IMR-90 (cell line): Measurements from ENCODE around the gene DMD. TPM values are rescaled to one million over a fixed set of nuclear protein-coding genes. Genes with fewer than 3 reads are reported as not detected.

ENCODE experiments used
- ATAC-seq: fragments of 200-7000 bp; cut with Tn5 transposase; 2 replicates; pipeline ENCODE4 v1.9.1; 2020; ENCODE audit warnings: low read depth, mild to moderate bottlenecking, moderate library complexity
- BruUV-seq: library from RNA; stranded (reverse); fragments of 400-500 nt; replicated peaks from 2 replicates; lab custom pipeline; 2021; lab: Mats Ljungman, UMichigan
- CTCF ChIA-PET: fragments of 300-600 bp; formaldehyde crosslinking; extraction: SDS; loops from one replicate; lab custom pipeline; 2021; ENCODE audit warnings: antibody characterized with exemption; lab: Yijun Ruan, JAX
- POLR2A ChIA-PET: fragments of 300-600 bp; sonication (Branson Sonifier 250); formaldehyde crosslinking; loops from one replicate; lab custom pipeline; 2022; ENCODE audit warnings: antibody characterized with exemption; ENCODE audit not compliant: unreplicated experiment; lab: Charles Lee
- DNase-seq: peaks from one replicate; pipeline ENCODE4 v3.0.0; 2013
- H2AFZ ChIP-seq: replicated peaks from 2 replicates; pipeline ENCODE3; 2013; ENCODE audit warnings: low read length, mild to moderate bottlenecking; ENCODE audit not compliant: poor library complexity
- H2AK5ac ChIP-seq: 2 replicates; pipeline ENCODE4 v1.6.1; 2013; ENCODE audit warnings: low read depth, low read length, inconsistent platforms
- H2AK9ac ChIP-seq: replicated peaks from 2 replicates; pipeline ENCODE3; 2013; ENCODE audit warnings: mild to moderate bottlenecking, low read depth, low read length, moderate library complexity; ENCODE audit not compliant: poor library complexity
- H2BK120ac ChIP-seq: 2 replicates; pipeline ENCODE4 v1.6.1; 2013; ENCODE audit warnings: low read depth, low read length, inconsistent platforms
- H2BK15ac ChIP-seq: 3 replicates; pipeline ENCODE4 v1.6.1; 2013; ENCODE audit warnings: low read depth, low read length, inconsistent platforms
- H2BK20ac ChIP-seq: 2 replicates; pipeline ENCODE4 v1.6.1; 2013; ENCODE audit warnings: low read depth, mild to moderate bottlenecking, inconsistent platforms, low read length, moderate library complexity
- H2BK5ac ChIP-seq: 2 replicates; pipeline ENCODE4 v1.6.1; 2013; ENCODE audit warnings: mild to moderate bottlenecking, low read depth, low read length, inconsistent platforms; ENCODE audit not compliant: poor library complexity, severe bottlenecking
- H3K14ac ChIP-seq: replicated peaks from 2 replicates; pipeline ENCODE4 v1.6.1; 2013; ENCODE audit warnings: low read depth, low read length, inconsistent platforms
- H3K18ac ChIP-seq: 2 replicates; pipeline ENCODE4 v1.6.1; 2013; ENCODE audit warnings: low read depth, low read length, control low read depth
- H3K23ac ChIP-seq: 2 replicates; pipeline ENCODE4 v1.6.1; 2013; ENCODE audit warnings: low read depth, low read length, inconsistent platforms
- H3K27ac ChIP-seq: 2 replicates; pipeline ENCODE4 v1.5.1; 2013; ENCODE audit warnings: mild to moderate bottlenecking, control low read depth, low read length; ENCODE audit not compliant: insufficient read depth
- H3K27me3 ChIP-seq: 2 replicates; pipeline ENCODE4 v1.6.1; 2013; ENCODE audit warnings: low read length; ENCODE audit not compliant: control insufficient read depth, insufficient read depth
- H3K36me3 ChIP-seq: 2 replicates; pipeline ENCODE4 v1.6.1; 2013; ENCODE audit warnings: low read length, mixed read lengths; ENCODE audit not compliant: control insufficient read depth, insufficient read depth
- H3K4ac ChIP-seq: 2 replicates; pipeline ENCODE4 v1.6.1; 2013; ENCODE audit warnings: low read depth, low read length, inconsistent platforms
- H3K4me1 ChIP-seq: 2 replicates; pipeline ENCODE4 v1.6.1; 2013; ENCODE audit warnings: low read length, mixed read lengths; ENCODE audit not compliant: control insufficient read depth, insufficient read depth
- H3K4me2 ChIP-seq: 2 replicates; pipeline ENCODE4 v1.6.1; 2013; ENCODE audit warnings: low read depth, mild to moderate bottlenecking, control low read depth, low read length, moderate library complexity
- H3K4me3 ChIP-seq: 2 replicates; pipeline ENCODE4 v1.5.1; 2013; ENCODE audit warnings: low read depth, mild to moderate bottlenecking, control low read depth, low read length, moderate library complexity; ENCODE audit not compliant: insufficient read depth
- H3K56ac ChIP-seq: 2 replicates; pipeline ENCODE4 v1.6.1; 2013; ENCODE audit warnings: low read length, inconsistent platforms; ENCODE audit not compliant: insufficient read depth; ENCODE audit errors: extremely low read depth
- H3K79me1 ChIP-seq, 2 experiments: 2 replicates each; pipeline ENCODE4 v1.6.1; 2013; ENCODE audit warnings: low read length in 2 of 2, inconsistent platforms in 1 of 2, low read depth in 1 of 2
- H3K9ac ChIP-seq: 2 replicates; pipeline ENCODE4 v1.6.1; 2013; ENCODE audit warnings: low read depth, low read length, control low read depth
- H3K9me1 ChIP-seq: 2 replicates; pipeline ENCODE4 v1.6.1; 2013; ENCODE audit warnings: low read length, inconsistent platforms; ENCODE audit not compliant: insufficient read depth
- H3K9me3 ChIP-seq: 2 replicates; pipeline ENCODE4 v1.6.1; 2013; ENCODE audit warnings: low read length; ENCODE audit not compliant: control insufficient read depth, insufficient read depth
- H4K20me1 ChIP-seq: 2 replicates; pipeline ENCODE4 v1.6.1; 2013; ENCODE audit warnings: low read length, inconsistent platforms; ENCODE audit not compliant: insufficient read depth
- H4K5ac ChIP-seq: 2 replicates; pipeline ENCODE4 v1.6.1; 2013; ENCODE audit warnings: mild to moderate bottlenecking, low read depth, low read length, control low read depth
- H4K8ac ChIP-seq, 2 experiments: 2 replicates each; pipeline ENCODE4 v1.6.1; 2013; ENCODE audit warnings: low read depth in 2 of 2, low read length in 2 of 2, control low read depth in 1 of 2, inconsistent platforms in 1 of 2
- H4K91ac ChIP-seq: 2 replicates; pipeline ENCODE4 v1.6.1; 2013; ENCODE audit warnings: low read depth, low read length, inconsistent platforms; ENCODE audit not compliant: insufficient read depth
- BHLHE40 ChIP-seq: fragments of 150-350 bp; IDR thresholded peaks from 2 replicates; pipeline ENCODE4 v1.6.1; 2016; ENCODE audit warnings: mild to moderate bottlenecking, low read depth, low read length
- CEBPB ChIP-seq: IDR thresholded peaks from 2 replicates; pipeline ENCODE4 v1.6.1; 2012; ENCODE audit warnings: low read depth, low read length, improper control_type of control experiment
- CHD1 ChIP-seq: IDR thresholded peaks from 2 replicates; pipeline ENCODE4 v1.6.1; 2012; ENCODE audit warnings: low read depth, low read length, improper control_type of control experiment
- FOS ChIP-seq: fragments of 150-350 bp; IDR thresholded peaks from 2 replicates; pipeline ENCODE4 v1.6.1; 2016; ENCODE audit warnings: low read depth, low read length
- MAFK ChIP-seq: IDR thresholded peaks from 2 replicates; pipeline ENCODE4 v1.6.1; 2012; ENCODE audit warnings: low read depth, low read length, improper control_type of control experiment
- MAZ ChIP-seq: IDR thresholded peaks from 2 replicates; pipeline ENCODE4 v1.6.1; 2012; ENCODE audit warnings: low read depth, mild to moderate bottlenecking, low read length, improper control_type of control experiment, moderate library complexity, borderline replicate concordance
- MXI1 ChIP-seq: IDR thresholded peaks from 2 replicates; pipeline ENCODE4 v1.6.1; 2012; ENCODE audit warnings: low read depth, mild to moderate bottlenecking, low read length, moderate library complexity, borderline replicate concordance
- NFE2L2 ChIP-seq: fragments of 150-350 bp; IDR thresholded peaks from 2 replicates; pipeline ENCODE4 v1.6.1; 2016; ENCODE audit warnings: low read depth, mild to moderate bottlenecking, low read length
- POLR2A ChIP-seq: IDR thresholded peaks from 2 replicates; pipeline ENCODE4 v1.6.1; 2012; ENCODE audit warnings: mild to moderate bottlenecking, low read depth, low read length
- RAD21 ChIP-seq: IDR thresholded peaks from 2 replicates; pipeline ENCODE4 v1.6.1; 2012; ENCODE audit warnings: low read length, improper control_type of control experiment
- RFX5 ChIP-seq: IDR thresholded peaks from 2 replicates; pipeline ENCODE4 v1.8.0; 2012; ENCODE audit warnings: low read depth, mild to moderate bottlenecking, low read length, moderate library complexity
- WGBS, 2 experiments: methylation state at CpG; one replicate each; pipeline versions ENCODE4 v1.1.5 to v1.1.7; 2013; ENCODE audit warnings: missing lambda C conversion rate in 2 of 2; ENCODE audit not compliant: insufficient read length in 1 of 2; ENCODE audit errors: extremely low coverage in 2 of 2; 5-methylcytosine and 5-hydroxymethylcytosine counted together
- dilution Hi-C: fragments of 300-500 bp; cut with HindIII; formaldehyde crosslinking; loops from one replicate; pipeline ENCODE4 v1.14.3; 2018; ENCODE audit warnings: low sequenced_read_pairs; ENCODE audit not compliant: unreplicated experiment
- in situ Hi-C: fragments of 300-500 bp; cut with MboI; formaldehyde crosslinking; loops from 3 replicates; pipeline ENCODE4 v1.14.3; 2019; ENCODE audit warnings: low sequenced_read_pairs, inconsistent platforms, mixed read lengths
- intact Hi-C: fragments of 100-400 bp; cut with micrococcal nuclease; formaldehyde crosslinking; loops from 2 replicates; pipeline ENCODE4 v1.10.0; 2022
- polyA plus RNA-seq, 3 experiments: library from polyadenylated mRNA; depleted of rRNA; stranded (reverse); fragments of >200 nt; gene quantifications; 2 replicates each; pipeline ENCODE4 v1.2.3, GENCODE V29; 2012; ENCODE audit warnings: low replicate concordance in 1 of 3
- total RNA-seq: library from RNA; depleted of rRNA; stranded (reverse); fragments of >200 nt; gene quantifications from 2 replicates; pipeline ENCODE4 v1.2.3, GENCODE V29; 2012
- TF ChIP-seq, protein P1 (sequence below): fragments of 150-350 bp; IDR thresholded peaks from 2 replicates; pipeline ENCODE4 v1.6.1; 2016; ENCODE audit warnings: low read depth, mild to moderate bottlenecking, low read length, moderate library complexity, borderline replicate concordance

Gene DMD
- total and polyA plus RNA-seq, 2 of the 4 experiments (the other 2 are of a cell fraction) = 6.6 to 11.8 TPM

GRCh38 chrX:32995427-32995826, 215.9 kb downstream of the DMD start:
- no peaks in the 10 kb centered on the region for H4K20me1 ChIP-seq
- H2BK15ac ChIP-seq = no peak overlapping the region
- ChIA-PET CTCF (no interaction called here), POLR2A (no interaction called here)
- no peaks in the 10 kb centered on the region for H3K36me3 ChIP-seq
- DNase-seq (no peak), ATAC-seq (no peak)
- BruUV-seq = no TSS peak
- no peak overlapping the region for H3K23ac ChIP-seq
- H3K9ac ChIP-seq = no peak overlapping the region
- H4K8ac ChIP-seq = no peak overlapping the region
- no peak overlapping the region for H2BK5ac ChIP-seq
- H2AFZ ChIP-seq = no peak overlapping the region
- H2AK5ac ChIP-seq = no peak overlapping the region
- H3K14ac ChIP-seq = no peak overlapping the region
- H3K27ac ChIP-seq = no peak overlapping the region
- H3K9me3 ChIP-seq = no peaks in the 10 kb centered on the region
- H3K4me2 ChIP-seq = no peak overlapping the region
- intact Hi-C loops = no loop called here
- no peak overlapping the region for H3K56ac ChIP-seq
- H4K91ac ChIP-seq = no peak overlapping the region
- H3K4me3 ChIP-seq = no peak overlapping the region
- no peak overlapping the region for H2BK20ac ChIP-seq
- WGBS, 2 experiments = no CpG with 5 or more reads among the region's 3 CpGs
- H2AK9ac ChIP-seq = no peak overlapping the region
- H3K18ac ChIP-seq = no peak overlapping the region
- in situ Hi-C loops = no loop called here
- dilution Hi-C loops = no loop called here
- no peak overlapping the region for H2BK120ac ChIP-seq
- no peaks in the 10 kb centered on the region for H3K79me1 ChIP-seq
- H3K27me3 ChIP-seq = no peaks in the 10 kb centered on the region
- no peak overlapping the region for H4K5ac ChIP-seq
- no peak for TF ChIP-seq RAD21
- no peak for TF ChIP-seq BHLHE40
- TF ChIP-seq, protein P1, sequence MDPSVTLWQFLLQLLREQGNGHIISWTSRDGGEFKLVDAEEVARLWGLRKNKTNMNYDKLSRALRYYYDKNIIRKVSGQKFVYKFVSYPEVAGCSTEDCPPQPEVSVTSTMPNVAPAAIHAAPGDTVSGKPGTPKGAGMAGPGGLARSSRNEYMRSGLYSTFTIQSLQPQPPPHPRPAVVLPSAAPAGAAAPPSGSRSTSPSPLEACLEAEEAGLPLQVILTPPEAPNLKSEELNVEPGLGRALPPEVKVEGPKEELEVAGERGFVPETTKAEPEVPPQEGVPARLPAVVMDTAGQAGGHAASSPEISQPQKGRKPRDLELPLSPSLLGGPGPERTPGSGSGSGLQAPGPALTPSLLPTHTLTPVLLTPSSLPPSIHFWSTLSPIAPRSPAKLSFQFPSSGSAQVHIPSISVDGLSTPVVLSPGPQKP = no peak
- TF ChIP-seq FOS = no peak
- no peak for TF ChIP-seq CHD1
- no peak for TF ChIP-seq RFX5
- TF ChIP-seq CEBPB = no peak
- TF ChIP-seq NFE2L2 = no peak
- no peak for TF ChIP-seq MAFK
- no peak for TF ChIP-seq MXI1
- no peak for TF ChIP-seq MAZ
- TF ChIP-seq POLR2A = no peak
- H3K4me1 ChIP-seq = no peaks in the 10 kb centered on the region
- H3K4ac ChIP-seq = no peak overlapping the region
- no peaks in the 10 kb centered on the region for H3K9me1 ChIP-seq
